ENCODE measurements around the gene MZT2A.
"Not testable (repeated sequence)": the region's sequence is repeated elsewhere in the genome, so short reads cannot be mapped to it uniquely, and the experiment has no call there.

Gene MZT2A

GRCh38 chr2:131517106-131517831 is 25.1 kb upstream of the MZT2A start:
- TF ChIP-seq POLR2AphosphoS5 (IDR thresholded peaks at IDR 0.05; ENCODE audit: low read depth) (no peak), REST (IDR thresholded peaks at IDR 0.05; ENCODE audit: insufficient replicate concordance, low read depth) (no peak), GABPA (IDR thresholded peaks at IDR 0.05; ENCODE audit: low read depth) (no peak), CTCF (IDR thresholded peaks at IDR 0.05; ENCODE audit: insufficient read depth, low read length) (no peak), SPI1 (IDR thresholded peaks at IDR 0.05; ENCODE audit: borderline replicate concordance, low read depth) (no peak)
- no peak overlapping the region for H3K27ac ChIP-seq (replicated peaks)
- H3K27me3 ChIP-seq (ENCODE audit: insufficient read depth, poor library complexity, severe bottlenecking), result no peaks in the 10 kb centered on the region

GRCh38 chr2:131516621-131517020 is 24.4 kb upstream of the MZT2A start:
- H3K27me3 ChIP-seq (ENCODE audit: insufficient read depth, poor library complexity, severe bottlenecking); DNase-seq (ENCODE audit: low read depth in 1 of 2, low spot score in 1 of 2); H3K27ac ChIP-seq (replicated peaks); H3K4me3 ChIP-seq (replicated peaks; ENCODE audit: insufficient read depth, low read length): not testable (repeated sequence)

More at GRCh38 chr2:131517106-131517831, 25.1 kb upstream of the MZT2A start:
- DNase-seq (ENCODE audit: low read depth in 1 of 2, low spot score in 1 of 2), result no peak
- H3K4me3 ChIP-seq (replicated peaks; ENCODE audit: insufficient read depth, low read length), result no peak overlapping the region

GRCh38 chr2:131516011-131516410 is 23.8 kb upstream of the MZT2A start:
- no peak for DNase-seq (ENCODE audit: low read depth in 1 of 2, low spot score in 1 of 2)
- Histone ChIP-seq H3K27ac (replicated peaks) (no peak overlapping the region), H3K27me3 (ENCODE audit: insufficient read depth, poor library complexity, severe bottlenecking) (no peaks in the 10 kb centered on the region), H3K4me3 (replicated peaks; ENCODE audit: insufficient read depth, low read length) (no peak overlapping the region)
- no peak for TF ChIP-seq GABPA (IDR thresholded peaks at IDR 0.05; ENCODE audit: low read depth)
- TF ChIP-seq REST (IDR thresholded peaks at IDR 0.05; ENCODE audit: insufficient replicate concordance, low read depth), result no peak
- no peak for TF ChIP-seq CTCF (IDR thresholded peaks at IDR 0.05; ENCODE audit: insufficient read depth, low read length)
- no peak for TF ChIP-seq SPI1 (IDR thresholded peaks at IDR 0.05; ENCODE audit: borderline replicate concordance, low read depth)
- no peak for TF ChIP-seq POLR2AphosphoS5 (IDR thresholded peaks at IDR 0.05; ENCODE audit: low read depth)

- H3K27ac ChIP-seq (replicated peaks); H3K27me3 ChIP-seq (ENCODE audit: insufficient read depth, poor library complexity, severe bottlenecking); DNase-seq (ENCODE audit: low read depth in 1 of 2, low spot score in 1 of 2); H3K4me3 ChIP-seq (replicated peaks; ENCODE audit: insufficient read depth, low read length): not testable (repeated sequence)
Measured at GRCh38 chr2:131515235-131515634, 23.0 kb upstream of the MZT2A start.

Data from HL-60 (cell line).